GM19099 (cell line): Measurements from ENCODE around the gene MYO19.

Experiments
- POLR2A ChIP-seq: IDR thresholded peaks from 3 replicates; pipeline ENCODE4 v1.6.1; 2011; ENCODE audit warnings: low read depth; ENCODE audit not compliant: insufficient read length; ENCODE audit errors: extremely low read depth

Gene MYO19

GRCh38 chr17:36463916-36464764 lies 70.5 kb downstream of the MYO19 start:
- TF ChIP-seq POLR2A = no peak

DNA sequence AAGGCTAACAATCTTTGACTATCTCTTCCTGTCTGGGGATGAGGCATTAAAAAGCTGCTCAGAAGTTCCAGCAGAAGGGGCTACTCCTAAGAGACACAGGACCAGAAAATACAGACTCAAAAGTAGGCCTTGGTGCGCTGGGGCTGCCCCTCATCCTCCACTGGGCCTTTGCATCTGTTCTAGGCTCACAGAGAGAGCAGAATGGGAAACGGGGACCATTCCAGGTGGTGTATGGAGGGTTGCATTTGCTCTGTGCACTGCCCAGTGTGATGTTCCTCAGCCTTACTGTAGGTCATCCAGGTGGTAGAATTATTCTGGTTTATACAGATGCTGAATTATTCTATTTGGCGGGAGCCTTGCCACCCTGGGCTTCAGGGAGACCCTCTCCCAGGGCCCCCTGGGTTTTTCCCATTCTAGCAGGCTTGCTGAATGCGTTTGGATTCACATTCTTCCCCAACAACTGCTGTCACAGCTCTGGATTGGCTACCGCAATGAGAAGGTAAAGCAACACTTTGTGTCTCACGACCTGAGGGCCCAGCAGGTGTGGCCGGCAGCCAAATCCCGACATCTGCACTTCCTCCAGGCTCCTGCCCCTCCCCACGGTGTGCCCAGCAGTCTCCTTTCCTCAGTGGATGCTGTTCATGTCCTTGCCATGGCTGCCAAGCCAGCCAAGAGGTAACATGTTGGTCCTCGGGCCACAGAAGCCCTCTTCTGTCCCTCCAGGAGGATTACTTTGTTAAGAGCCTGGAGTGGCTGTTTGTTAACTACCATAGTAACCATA lies 73.1 kb downstream of the MYO19 start:
- TF ChIP-seq POLR2A = no peak

- no peak for TF ChIP-seq POLR2A
Observed at GRCh38 chr17:36460265-36460937, 74.3 kb downstream of the MYO19 start.

DNA sequence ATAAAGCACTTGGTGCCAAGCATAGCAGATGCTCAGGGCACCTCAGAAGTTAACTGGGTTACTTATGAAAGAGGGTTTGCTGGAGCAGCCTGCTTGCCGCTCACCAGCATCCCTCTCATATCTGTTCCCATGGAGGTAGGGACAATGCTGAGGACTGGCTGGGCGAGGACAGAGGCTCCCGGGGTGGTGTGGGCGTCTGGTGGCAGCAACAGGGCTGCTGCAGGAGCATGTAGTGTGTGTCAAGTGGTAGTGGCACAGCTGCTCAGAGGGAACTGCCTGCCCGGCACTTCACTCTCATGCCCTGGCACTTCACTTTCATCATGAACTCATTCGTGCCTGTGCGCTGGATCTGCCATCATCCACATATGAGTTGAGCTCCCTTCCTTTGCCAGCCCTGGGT lies 75.1 kb downstream of the MYO19 start:
- TF ChIP-seq POLR2A = no peak

- TF ChIP-seq POLR2A = no peak
Observed at GRCh38 chr17:36459045-36459444, 75.6 kb downstream of the MYO19 start.
